ENCODE measurements around the gene ELOF1. TPM values are rescaled to one million over a fixed set of nuclear protein-coding genes. Genes with fewer than 3 reads are reported as not detected.
A peak's percentile ranks its signal among the peaks of the same experiment; 100 is the strongest.

The ELOF1 gene
- total RNA-seq, 1 donor from 2014 or later = 69.8 TPM

- Mint-ChIP-seq H3K9me3 (peaks cover 5% of the 10 kb centered on the region), H3K4me1 (peaks cover 31% of the 10 kb centered on the region), H3K4me3 (peak within 1 kb of the TSS; percentile 93), H3K27me3 (ENCODE audit: low read depth) (no peaks in the 10 kb centered on the region), H3K27ac (ENCODE audit: unreplicated experiment) (peak within 1 kb of the TSS; percentile 100), H3K36me3 (ENCODE audit: low read depth) (peaks cover 25% of the 10 kb centered on the region)
- TF ChIP-seq, protein P1, sequence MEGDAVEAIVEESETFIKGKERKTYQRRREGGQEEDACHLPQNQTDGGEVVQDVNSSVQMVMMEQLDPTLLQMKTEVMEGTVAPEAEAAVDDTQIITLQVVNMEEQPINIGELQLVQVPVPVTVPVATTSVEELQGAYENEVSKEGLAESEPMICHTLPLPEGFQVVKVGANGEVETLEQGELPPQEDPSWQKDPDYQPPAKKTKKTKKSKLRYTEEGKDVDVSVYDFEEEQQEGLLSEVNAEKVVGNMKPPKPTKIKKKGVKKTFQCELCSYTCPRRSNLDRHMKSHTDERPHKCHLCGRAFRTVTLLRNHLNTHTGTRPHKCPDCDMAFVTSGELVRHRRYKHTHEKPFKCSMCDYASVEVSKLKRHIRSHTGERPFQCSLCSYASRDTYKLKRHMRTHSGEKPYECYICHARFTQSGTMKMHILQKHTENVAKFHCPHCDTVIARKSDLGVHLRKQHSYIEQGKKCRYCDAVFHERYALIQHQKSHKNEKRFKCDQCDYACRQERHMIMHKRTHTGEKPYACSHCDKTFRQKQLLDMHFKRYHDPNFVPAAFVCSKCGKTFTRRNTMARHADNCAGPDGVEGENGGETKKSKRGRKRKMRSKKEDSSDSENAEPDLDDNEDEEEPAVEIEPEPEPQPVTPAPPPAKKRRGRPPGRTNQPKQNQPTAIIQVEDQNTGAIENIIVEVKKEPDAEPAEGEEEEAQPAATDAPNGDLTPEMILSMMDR (conservative IDR thresholded peaks at IDR 0.05) = peak; percentile 34
- DNase-seq (ENCODE audit: low read depth, low spot score) = peak; percentile 97
These were observed 38.4 kb upstream of the ELOF1 start, which contains the start of gene ZNF627 for GRCh38 chr19:11597202-11598102. ZNF627 (plus strand) TSS chr19:11597483; CDS start chr19:11597628, 145 bp downstream.

- peaks cover 19% of the 10 kb centered on the region for H3K36me3 Mint-ChIP-seq (ENCODE audit: low read depth)
- H3K9me3 Mint-ChIP-seq = no peaks in the 10 kb centered on the region
- H3K4me1 Mint-ChIP-seq = peaks cover 25% of the 10 kb centered on the region
- DNase-seq (ENCODE audit: low read depth, low spot score) = no peak
- H3K4me3 Mint-ChIP-seq = peak overlapping the region; percentile 61
- TF ChIP-seq, protein P1 (conservative IDR thresholded peaks at IDR 0.05) = no peak
- H3K27me3 Mint-ChIP-seq (ENCODE audit: low read depth) = no peaks in the 10 kb centered on the region
- no peak overlapping the region for H3K27ac Mint-ChIP-seq (ENCODE audit: unreplicated experiment)
These were observed 37.1 kb upstream of the ELOF1 start for GRCh38 chr19:11596156-11596555.

GRCh38 chr19:11594084-11594483 is 35.1 kb upstream of the ELOF1 start:
- Mint-ChIP-seq H3K27ac (ENCODE audit: unreplicated experiment) (no peak overlapping the region), H3K4me3 (peak overlapping the region; percentile 12), H3K9me3 (no peaks in the 10 kb centered on the region), H3K27me3 (ENCODE audit: low read depth) (no peaks in the 10 kb centered on the region), H3K36me3 (ENCODE audit: low read depth) (peaks cover 4% of the 10 kb centered on the region), H3K4me1 (peaks cover 17% of the 10 kb centered on the region)
- DNase-seq (ENCODE audit: low read depth, low spot score) = no peak
- TF ChIP-seq, protein P1 (conservative IDR thresholded peaks at IDR 0.05) = no peak

DNA sequence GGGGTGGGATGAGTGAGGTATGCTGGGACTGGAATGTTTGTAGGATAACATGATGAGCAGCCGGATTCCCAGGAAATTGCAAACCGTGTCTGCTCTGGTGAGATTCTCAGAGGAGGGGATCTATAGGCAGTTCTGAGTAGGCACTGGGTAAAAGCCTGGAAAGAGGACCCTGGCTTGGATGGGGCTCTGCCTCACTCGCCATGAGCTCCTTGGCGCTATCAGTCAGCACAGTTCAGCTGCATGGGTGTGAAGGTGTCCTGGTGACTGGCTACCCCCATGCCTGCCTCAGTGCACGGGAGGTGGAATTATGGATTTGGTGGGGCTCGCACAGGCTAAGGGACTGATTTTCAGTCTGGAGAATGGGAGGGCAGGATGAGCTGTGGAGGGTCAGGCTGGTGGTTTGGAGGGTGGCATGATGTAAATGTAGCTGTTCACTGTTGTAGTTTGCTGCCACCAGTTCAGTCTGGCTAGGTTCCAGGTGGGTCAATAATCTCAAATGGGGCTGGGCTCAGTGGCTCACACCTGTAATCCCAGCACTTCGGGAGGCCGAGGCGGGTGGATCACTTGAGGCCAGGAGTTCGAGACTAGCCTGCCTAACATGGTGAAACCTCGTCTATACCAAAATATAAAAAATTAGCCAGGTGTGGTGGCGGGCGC is 29.1 kb upstream of the ELOF1 start:
- no peaks in the 10 kb centered on the region for H3K36me3 Mint-ChIP-seq (ENCODE audit: low read depth)
- DNase-seq (ENCODE audit: low read depth, low spot score) = no peak
- H3K4me1 Mint-ChIP-seq = no peaks in the 10 kb centered on the region
- TF ChIP-seq, protein P1 (conservative IDR thresholded peaks at IDR 0.05) = peak; percentile 7
- H3K27me3 Mint-ChIP-seq (ENCODE audit: low read depth) = no peaks in the 10 kb centered on the region
- H3K27ac Mint-ChIP-seq (ENCODE audit: unreplicated experiment) = no peak overlapping the region
- H3K9me3 Mint-ChIP-seq = no peaks in the 10 kb centered on the region
- H3K4me3 Mint-ChIP-seq = no peak overlapping the region

DNA sequence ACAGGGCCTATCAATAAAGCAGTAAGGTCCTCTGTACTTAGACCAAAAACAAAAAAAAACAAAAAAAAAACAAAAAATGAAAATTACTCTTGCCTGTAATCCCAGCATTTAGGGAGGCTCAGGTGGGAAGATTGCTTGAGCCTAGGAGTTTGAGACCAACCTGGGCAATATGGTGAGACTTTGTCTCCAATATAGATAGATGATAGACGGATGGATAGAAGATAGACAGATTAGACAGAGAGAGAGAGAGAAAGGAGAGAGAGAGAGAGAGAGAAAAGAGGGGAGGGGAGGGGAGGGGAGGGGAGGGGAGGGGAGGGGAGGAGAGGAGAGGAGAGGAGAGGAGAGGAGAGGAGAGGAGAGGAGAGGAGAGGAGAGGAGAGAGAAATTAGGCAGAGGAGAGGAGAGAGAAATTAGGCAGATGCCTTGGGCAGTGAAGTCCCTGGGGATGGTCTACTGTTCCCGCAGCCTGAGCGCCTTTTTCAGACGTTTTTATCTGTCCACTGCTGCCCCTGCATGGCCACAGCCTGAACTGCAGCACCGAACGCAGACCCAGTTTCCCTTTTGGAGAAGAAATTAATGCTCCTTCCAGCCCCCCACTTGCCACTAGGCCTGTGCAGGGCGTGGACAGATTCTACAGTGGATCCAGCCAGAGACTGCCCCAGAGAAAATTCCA is 28.4 kb upstream of the ELOF1 start:
- H3K27me3 Mint-ChIP-seq (ENCODE audit: low read depth) = no peaks in the 10 kb centered on the region
- no peak overlapping the region for H3K4me3 Mint-ChIP-seq
- no peaks in the 10 kb centered on the region for H3K4me1 Mint-ChIP-seq

More for the DNA sequence above, 28.4 kb upstream of the ELOF1 start:
- Mint-ChIP-seq H3K36me3 (ENCODE audit: low read depth) (no peaks in the 10 kb centered on the region), H3K27ac (ENCODE audit: unreplicated experiment) (no peak overlapping the region), H3K9me3 (no peaks in the 10 kb centered on the region)
- peak; percentile 86 for DNase-seq (ENCODE audit: low read depth, low spot score)
- TF ChIP-seq, protein P1 (conservative IDR thresholded peaks at IDR 0.05) = peak; percentile 84

Data from neural crest cell (in vitro differentiated cells).